Prostate gland (tissue), 2 donors: ENCODE data around the gene RARA.

ENCODE experiments used
- POLR2A ChIP-seq: fragments of 450-650 bp; IDR thresholded peaks from one replicate; pipeline ENCODE4 v1.6.1; 2016; ENCODE audit warnings: antibody characterized with exemption, mild to moderate bottlenecking
- POLR2AphosphoS5 ChIP-seq: sonication (generic); formaldehyde crosslinking; IDR thresholded peaks from one replicate; pipeline ENCODE4 v1.6.1; 2017; ENCODE audit warnings: antibody characterized with exemption
- TF ChIP-seq, protein P1 (sequence below), 4 experiments: fragments of 200-600 bp in 2 of 4; fragments of 450-650 bp in 2 of 4; sonication (generic) in 2 of 4; IDR thresholded peaks; 1 replicate in 3 of 4; 2 replicates in 1 of 4; pipeline ENCODE4 v1.5.1; 2016 to 2019; ENCODE audit warnings: antibody characterized with exemption in 4 of 4, mild to moderate bottlenecking in 2 of 4, moderate library complexity in 2 of 4

DNA sequence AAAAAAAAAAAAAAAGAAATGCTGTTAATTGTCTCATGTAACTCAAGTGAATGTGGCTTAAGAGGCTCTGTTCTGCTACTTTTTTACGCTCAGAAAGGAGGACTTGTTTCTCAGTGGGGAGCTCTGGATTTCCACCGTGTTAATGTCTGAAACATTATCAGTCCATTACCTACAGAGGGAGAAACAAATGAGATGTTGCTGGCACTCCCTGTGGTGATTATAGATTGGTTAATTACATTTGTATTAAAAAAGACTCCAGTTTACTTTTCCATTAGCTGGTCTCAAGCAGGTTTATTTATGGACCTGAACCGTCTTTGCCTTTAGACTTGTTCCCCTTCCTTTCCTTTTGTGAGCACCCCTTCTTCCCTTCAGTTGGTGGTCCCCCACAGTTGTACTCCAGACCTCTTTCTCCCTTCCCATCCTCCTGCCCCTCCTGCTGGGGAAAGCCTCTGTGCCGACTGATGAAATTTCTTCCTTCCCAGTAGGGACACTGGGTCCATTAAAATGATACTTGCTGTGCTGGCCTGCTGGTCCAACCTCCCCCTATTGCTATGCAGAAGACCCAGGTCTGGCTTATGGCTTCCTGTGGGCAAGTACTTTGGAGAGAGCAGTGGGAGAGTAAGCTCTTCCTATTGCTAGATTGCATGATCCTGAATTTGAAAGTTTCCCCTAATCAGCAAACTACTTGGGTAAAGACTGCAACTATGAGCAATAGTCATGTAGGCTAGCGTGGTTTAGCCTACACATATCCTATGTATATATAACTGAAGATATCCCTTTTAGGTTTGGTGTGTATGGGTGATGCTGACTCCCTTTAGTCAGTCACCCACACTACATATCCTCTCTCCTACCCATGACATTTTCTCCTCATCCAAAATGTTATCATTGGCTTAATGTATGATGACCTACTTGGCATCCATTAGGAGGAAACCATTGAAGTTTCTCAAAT, 13.2 kb upstream of the RARA start:
- TF ChIP-seq POLR2A (no peak), POLR2AphosphoS5 (no peak)
- TF ChIP-seq, protein P1, sequence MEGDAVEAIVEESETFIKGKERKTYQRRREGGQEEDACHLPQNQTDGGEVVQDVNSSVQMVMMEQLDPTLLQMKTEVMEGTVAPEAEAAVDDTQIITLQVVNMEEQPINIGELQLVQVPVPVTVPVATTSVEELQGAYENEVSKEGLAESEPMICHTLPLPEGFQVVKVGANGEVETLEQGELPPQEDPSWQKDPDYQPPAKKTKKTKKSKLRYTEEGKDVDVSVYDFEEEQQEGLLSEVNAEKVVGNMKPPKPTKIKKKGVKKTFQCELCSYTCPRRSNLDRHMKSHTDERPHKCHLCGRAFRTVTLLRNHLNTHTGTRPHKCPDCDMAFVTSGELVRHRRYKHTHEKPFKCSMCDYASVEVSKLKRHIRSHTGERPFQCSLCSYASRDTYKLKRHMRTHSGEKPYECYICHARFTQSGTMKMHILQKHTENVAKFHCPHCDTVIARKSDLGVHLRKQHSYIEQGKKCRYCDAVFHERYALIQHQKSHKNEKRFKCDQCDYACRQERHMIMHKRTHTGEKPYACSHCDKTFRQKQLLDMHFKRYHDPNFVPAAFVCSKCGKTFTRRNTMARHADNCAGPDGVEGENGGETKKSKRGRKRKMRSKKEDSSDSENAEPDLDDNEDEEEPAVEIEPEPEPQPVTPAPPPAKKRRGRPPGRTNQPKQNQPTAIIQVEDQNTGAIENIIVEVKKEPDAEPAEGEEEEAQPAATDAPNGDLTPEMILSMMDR (IDR thresholded peaks at IDR 0.05) = no peak
